Hepatocyte (in vitro differentiated cells): ENCODE results near the gene PKIB.

Source experiments
- CTCF ChIP-seq: fragments of 200-600 bp; sonication (generic); IDR thresholded peaks from 2 replicates; pipeline ENCODE4 v1.5.1; 2016; ENCODE audit warnings: antibody characterized with exemption, mild to moderate bottlenecking; ENCODE audit not compliant: poor library complexity
- EZH2 ChIP-seq: fragments of 200-600 bp; sonication (generic); IDR thresholded peaks from 2 replicates; pipeline ENCODE4 v1.6.1; 2016; ENCODE audit warnings: antibody characterized with exemption, mild to moderate bottlenecking, borderline replicate concordance
- EZH2phosphoT487 ChIP-seq: fragments of 200-600 bp; sonication (generic); IDR thresholded peaks from one replicate; pipeline ENCODE4 v1.6.1; 2018; ENCODE audit warnings: antibody characterized with exemption, mild to moderate bottlenecking, low read depth, moderate library complexity; ENCODE audit not compliant: unreplicated experiment, severe bottlenecking

- TF ChIP-seq CTCF, result no peak
- TF ChIP-seq EZH2, result no peak
- no peak for TF ChIP-seq EZH2phosphoT487
Measured at GRCh38 chr6:122666418-122666817, 56.2 kb downstream of the PKIB start.
